ENCODE results near the gene ALDH1A1. TPM values are rescaled to one million over a fixed set of nuclear protein-coding genes. Genes with fewer than 3 reads are reported as not detected.

ALDH1A1 gene
- polyA plus RNA-seq, 10 donors: 10.4 to 47.3 (median 30.0) TPM

DNA sequence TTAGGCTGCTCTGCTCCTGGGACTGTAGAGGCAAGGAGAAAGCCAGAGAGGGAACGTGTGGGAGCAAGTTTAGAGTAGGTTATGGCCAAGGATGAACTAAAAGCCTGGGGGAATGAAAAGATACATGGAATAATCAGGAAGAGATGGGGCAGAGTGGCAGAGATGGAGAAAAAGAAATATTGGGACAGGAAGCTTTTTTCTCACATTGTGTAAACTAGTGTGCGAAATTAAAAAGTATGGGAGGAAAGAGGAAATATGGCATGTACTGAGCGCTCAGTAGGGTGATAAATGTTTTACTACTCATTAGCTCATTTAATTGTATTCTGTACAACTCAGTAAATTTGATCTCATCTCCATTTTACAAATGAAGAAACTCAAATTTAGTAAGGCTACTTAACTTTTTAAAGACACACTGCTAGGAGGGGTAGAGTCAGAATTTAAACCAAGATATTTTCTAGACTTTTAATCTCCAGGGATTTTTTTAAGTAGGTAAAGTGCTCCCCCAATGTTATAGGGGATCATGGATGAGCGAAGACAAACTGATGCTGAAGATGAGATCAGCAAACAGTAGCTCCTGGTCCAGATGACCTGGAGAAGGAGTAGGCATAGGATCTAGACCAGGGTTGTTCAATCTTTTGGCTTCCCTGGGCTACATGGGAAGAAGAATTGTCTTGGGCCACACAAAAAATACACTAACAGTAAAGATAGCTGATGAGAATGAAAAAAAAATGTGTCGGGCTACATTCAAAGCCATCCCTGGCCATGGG is 30.8 kb downstream of the ALDH1A1 start:
- DNase-seq: no peak

DNA sequence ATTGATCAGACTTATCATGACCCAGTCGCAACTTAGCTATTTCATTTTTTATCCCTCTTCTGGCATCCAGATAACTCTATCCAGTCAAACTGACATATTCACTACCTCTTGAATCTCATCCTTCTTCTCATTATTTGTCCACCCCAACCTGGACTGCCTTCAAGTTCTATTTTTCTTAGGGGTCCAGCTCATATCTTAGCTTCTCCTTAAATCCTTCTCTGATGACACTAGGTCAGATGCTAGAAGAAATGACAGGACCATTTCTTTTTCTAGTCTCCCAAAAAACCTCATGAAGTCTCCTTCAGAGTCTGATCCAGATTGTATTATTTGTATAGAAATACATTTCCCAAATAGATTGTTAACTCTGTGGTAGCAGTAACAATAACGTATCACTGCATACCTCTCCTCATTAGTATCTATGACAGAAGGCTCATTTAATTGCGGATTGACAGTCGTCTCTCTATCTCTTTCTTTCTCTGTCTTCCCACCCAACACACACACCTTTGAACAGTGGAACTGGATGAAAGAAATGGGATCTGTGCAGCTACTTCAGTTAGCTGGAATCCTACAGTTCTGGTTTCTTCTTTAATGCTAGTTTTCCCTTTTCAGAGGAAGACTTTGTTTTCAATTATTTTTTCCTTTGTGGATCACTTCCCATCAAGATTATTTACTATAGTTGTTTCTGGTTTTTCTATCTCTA is 33.5 kb downstream of the ALDH1A1 start:
- no peak for DNase-seq

DNA sequence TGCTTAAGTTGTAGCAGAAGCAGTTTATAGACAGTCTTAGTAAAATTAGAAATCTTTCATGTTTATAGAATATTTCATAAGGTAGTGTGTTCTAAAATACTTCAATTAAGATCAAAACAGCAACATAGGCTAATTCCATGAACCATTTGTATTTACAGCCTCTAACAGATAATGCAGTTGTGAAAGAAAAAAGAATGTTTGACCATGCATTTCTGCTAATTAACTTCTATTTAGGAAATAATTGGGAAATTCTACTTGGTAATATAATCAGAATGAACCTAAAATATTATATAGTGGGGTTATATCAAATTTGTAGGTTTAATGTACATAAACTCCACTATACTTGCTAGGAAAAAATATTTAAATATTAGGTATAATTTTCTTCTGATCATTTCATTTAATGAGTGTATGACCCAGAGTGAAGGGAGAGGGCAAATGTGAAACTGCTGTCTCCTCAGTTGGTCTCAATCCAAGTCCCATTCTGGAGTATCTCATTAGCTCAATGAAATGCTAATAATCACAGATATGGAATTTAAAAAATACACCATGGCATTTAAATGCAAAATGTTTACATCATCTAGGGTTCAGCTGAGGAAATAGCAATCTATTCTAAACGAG is 34.9 kb downstream of the ALDH1A1 start:
- DNase-seq: no peak

DNA sequence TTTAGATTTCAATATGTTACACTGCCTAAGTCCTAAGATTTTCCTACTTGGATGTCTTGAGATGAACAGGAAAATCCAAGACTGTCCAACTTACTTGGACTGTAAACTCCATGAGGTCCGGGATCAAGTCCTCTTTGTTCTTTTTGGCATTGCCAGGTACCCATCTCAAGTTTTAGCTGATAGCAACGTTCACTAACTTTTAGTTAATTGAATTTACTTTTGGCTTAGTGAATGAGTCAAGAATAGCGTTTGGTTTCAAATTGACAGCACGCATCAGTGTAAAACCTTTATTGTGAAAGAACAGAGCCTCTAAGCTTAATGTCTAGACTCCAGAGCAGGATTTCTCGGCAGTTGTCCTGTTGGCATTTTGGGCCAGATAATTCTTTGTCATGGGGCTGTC is 37.2 kb downstream of the ALDH1A1 start:
- DNase-seq: no peak

DNA sequence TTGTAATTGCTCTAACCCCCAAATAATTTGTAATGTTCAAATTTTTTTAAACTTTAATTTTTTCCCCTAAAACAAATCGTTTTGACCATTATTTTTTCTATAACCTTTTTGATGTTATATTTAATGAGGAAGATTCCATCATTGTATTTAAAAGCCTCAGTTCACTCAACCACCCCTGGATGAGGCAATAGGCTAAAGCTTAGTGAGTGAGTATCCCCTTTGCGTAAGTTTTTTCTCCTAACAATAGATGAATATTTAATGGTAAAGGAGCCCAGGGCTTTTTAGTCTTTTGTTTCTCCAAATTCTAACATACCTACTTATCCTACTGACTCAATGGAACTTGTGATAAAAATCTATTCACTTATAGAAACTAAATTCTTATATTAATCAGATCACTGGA is 38.1 kb downstream of the ALDH1A1 start:
- DNase-seq: no peak

DNA sequence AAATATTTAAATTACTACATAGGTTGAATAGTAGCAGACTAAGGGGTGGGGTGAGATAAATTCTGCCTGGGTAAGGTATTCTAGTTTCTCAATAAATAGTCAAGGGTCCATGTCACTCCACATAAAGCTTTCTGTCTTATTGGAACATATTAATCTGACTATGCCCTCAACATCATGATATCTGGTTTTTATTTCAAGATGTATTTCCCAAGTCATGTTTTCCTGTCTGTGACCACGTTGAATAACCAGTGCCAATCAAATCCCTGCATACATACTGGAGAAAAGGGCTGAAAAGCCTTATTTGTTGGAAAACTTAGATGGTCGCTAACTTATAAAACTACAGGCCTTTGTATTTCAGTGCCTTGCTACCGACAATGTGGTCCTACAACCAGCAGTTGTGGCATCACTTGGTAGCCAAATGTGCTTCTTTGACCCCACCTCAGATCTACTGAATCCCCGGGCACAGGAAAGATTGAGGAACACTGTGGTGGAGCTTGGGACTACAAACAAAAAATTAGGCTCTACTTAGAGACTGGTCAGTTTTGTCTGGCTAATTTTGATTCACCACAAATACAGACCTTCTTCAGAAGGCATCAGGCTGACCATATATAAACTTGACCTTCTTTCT is 39.4 kb downstream of the ALDH1A1 start:
- DNase-seq: no peak

DNA sequence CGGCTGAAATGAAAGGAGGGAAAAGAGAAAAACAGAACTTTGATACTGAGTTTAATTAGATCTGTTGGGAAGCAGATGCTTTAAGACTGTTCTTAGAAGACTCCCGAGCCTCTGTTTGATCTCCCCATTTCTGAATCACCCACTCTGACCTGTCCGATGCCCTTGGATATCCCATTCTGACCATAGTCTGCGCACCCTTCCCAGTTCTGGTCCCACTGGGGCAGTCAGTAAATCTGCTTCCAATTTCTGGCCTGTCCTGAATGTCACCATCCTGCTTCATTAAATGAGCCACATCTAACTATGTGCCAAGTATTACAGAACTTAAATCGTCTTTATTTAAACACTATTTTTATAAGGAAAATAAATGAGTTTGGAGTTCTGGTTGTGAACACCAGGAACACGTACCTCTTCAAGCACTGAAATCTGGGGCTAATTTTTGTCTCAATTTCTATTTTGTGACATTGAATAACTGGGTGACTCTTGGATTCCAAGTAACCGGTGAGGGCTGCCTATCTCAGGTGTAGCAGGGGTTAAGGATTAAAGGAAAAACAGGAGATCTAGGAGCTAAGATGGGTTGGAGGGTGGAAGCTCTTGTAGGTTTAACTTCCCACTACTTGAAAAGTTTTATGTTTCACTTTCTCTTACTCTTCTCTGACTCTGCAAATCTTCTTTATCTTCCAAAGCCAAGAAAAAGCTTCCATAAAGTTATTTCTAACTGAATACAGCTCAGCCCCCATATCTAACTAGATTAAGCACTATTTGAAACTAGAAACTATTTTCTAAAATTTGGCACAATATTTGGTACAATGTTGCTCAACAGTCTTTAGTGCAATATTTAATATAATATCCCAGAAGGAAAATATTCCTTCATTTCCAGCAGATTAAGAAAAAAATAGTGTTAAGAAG is 40.1 kb downstream of the ALDH1A1 start:
- no peak for DNase-seq

DNA sequence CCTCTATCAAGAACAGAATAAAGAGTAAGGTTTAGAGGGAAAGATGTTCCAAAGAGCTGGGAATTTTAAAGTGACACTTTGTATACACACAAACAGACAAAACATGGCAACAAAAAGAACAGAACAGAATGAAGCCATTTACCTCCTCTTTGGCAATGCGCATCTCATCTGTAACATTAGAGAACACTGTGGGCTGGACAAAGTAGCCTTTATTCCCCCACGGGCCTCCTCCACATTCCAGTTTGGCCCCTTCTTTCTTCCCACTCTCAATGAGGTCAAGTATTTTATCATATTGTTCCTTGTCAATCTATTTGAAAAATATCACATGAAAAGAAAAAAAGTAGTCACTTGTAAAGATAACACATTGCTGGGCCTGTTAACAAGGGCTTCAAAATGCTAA is 41.0 kb downstream of the ALDH1A1 start:
- no peak for DNase-seq

DNA sequence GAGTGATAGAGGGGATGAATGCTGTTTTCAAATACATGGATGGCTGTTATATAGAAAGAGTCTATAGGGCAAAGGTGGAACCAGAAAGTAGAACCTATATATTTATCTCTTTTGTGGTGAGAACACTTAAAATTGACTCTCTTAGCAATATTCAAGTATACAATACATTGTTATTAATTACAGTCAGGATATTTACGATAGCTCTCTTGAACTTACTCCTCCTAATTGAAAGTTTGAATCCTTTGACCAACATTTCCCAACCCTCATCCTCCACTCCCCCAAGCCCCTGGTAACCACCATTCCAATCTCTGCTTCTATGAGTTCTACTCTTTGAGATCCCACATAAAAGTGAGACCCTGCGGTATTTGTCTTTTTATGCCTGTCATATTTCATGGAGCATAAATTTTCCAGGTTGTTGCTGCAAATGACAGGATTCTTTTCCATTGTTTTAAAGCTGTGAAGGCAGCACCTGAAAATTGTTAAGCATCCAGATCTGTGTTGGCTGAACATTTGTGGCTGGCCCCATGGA is 41.5 kb downstream of the ALDH1A1 start:
- no peak for DNase-seq

DNA sequence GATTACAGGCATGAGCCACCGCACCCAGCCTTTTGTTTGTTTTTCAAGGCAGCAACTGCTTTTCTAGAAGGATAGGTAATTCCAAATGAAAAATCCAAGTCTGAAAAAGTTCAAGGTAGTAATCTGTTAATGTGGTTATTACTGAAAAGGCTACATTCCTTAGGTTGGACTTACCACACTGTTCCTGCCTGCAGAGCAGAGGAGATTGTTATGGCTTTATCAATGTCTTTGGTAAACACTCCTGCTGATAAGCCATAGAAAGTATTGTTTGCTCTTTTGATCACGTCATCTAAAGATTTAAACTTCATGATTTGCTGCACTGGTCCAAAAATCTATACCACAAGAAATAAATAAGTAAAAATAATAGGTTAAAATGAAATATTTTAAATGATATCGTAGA is 43.4 kb downstream of the ALDH1A1 start:
- no peak for DNase-seq

DNA sequence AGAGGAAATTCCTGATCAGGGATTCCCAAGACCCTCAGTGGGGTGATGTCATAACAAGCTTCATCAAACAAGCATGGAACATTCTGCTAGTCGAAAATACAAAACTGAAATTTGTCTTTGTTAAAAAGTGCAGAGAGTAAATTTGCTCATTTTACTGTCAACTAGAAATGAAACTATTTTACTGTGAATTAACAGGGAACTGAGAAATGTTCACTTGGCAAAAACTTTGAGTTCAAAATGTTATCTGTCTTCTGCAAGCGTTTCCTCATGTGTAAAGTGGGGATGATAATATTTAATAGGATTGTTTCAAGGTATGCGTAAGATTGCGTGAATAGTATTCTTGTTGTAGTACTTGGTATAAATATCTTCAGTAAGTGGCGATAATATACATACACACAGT is 45.4 kb downstream of the ALDH1A1 start:
- DNase-seq: no peak

DNA sequence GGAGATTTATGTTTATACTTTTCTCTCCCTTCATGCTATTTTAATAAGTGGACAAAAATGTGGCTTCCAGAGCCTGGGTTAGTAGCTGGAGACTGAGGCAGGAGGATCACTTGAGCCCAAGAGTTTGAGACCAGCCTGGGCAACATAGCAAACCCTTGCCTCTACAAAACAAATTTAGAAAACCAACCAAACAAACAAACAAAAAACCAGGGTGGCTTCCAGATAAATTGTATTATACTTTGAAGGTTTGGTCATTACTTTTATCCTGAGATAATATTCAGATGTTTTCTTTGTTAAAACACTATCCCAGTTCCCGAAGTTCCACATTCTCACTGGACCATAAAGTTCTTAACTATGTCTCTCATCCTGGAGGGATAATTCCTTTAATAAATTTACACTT is 46.0 kb downstream of the ALDH1A1 start:
- no peak for DNase-seq

DNA sequence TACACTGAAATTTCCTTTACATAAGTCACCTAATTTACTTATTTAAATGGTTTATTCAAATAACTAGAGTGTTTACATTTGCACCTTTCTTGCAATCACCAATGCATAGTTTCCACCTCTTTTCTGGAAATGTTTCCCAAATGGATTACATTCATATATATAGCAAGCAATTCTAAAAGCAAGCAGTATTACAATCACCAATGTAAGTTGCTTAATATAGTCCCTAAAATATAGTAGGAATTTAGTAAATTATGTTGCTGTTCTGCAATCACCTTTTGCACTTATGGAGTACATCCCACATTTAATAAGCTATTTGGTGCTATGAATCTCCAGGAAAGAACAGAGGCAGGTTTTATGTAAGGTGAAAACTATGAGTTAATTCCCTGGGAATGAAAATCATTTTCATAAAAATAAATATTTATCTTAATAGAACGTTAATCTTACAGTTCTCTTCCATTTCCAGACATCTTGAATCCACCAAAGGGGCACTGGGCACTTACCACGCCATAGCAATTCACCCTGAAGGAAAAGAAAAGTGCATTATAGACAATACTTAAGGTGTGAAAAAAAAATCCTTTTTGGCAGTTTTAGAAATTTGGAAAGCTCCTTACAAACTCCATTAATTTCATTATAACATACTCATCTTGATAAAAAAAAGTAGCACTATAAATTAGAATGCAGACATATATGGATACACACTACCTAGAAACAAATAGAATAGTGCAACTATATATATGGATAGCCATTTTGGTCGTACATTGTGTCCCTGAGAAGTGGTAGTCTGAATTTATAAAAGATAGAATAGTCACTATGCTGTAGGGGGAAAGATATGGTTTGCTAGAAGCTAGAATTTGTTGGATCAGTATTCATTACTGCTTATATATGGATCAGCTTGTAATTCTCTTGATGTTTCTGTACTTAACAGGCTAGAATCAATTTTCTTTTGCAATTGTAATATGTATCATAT is 47.1 kb downstream of the ALDH1A1 start:
- DNase-seq: no peak

DNA sequence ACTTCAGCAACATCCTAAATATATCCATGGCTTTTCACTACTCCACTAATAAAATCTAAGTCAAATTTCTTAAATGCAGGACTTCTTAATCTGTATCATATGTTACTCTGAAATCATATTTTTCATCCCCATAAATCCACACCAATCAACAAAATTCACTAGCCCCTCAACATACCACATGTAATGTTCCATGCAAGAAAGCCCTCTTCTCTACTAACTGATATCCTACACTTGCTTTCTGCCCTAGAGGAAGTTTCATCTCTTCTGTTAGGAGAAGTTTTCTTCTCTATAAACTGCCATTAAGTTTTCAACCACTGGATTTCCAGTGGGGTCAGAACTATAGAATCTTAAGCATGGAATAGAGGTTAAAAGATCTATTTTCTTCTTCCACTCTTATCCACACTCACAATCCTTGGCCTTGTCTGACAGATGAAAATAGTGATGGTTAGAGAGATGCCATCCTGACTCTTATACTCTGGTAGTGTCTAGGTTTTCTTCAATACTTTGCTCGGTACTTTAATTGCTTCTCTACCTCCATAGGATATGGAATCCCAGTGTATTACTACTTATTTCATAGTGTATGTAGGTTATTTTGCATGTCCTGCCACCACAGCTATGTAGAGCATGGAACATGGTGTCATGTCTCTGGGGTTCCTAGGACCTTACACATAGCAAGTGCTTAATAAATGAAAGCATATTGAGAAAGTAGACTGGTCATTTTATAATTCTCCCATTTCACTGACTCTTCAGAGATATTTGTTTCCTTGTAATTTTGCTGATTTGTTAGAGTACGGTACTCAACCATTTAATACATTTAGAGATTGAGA is 48.4 kb downstream of the ALDH1A1 start:
- DNase-seq: no peak

DNA sequence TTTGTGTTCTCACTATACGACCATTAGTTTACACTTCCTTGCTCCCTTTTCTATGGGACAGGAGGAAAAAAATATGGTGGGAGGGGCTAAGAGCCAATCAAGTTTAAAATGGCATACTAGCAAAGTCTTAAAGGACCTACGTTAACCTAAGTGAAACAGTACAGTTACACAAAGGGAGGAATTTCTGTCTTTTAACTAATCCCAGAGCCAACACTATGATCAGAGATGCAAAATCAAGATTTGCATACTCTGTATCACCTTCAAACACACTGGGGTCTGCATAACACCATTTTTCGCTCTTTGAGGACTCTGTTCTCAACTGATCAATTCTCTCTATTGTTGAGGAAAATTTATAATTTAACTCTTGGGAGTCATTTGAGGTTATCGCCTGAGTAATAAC is 49.8 kb downstream of the ALDH1A1 start:
- no peak for DNase-seq

DNA sequence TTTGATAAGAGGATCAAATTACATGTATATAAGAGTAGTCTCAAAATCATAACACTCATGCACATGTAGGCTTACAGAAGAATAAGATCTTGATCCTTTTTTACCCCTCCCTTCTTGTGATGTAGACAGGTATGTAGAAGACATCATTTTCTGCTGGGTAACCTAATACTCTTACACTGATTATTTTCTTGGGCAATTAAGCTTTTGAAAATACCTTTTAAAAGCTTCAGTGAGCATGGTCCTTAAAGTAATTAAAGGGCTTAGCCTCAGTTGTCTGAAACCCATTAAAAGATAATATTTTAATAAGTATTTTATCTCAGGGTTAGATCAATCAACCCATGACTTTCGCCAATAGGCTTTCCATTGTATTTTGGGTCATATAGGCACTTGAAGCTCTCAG is 50.6 kb downstream of the ALDH1A1 start:
- DNase-seq: no peak

DNA sequence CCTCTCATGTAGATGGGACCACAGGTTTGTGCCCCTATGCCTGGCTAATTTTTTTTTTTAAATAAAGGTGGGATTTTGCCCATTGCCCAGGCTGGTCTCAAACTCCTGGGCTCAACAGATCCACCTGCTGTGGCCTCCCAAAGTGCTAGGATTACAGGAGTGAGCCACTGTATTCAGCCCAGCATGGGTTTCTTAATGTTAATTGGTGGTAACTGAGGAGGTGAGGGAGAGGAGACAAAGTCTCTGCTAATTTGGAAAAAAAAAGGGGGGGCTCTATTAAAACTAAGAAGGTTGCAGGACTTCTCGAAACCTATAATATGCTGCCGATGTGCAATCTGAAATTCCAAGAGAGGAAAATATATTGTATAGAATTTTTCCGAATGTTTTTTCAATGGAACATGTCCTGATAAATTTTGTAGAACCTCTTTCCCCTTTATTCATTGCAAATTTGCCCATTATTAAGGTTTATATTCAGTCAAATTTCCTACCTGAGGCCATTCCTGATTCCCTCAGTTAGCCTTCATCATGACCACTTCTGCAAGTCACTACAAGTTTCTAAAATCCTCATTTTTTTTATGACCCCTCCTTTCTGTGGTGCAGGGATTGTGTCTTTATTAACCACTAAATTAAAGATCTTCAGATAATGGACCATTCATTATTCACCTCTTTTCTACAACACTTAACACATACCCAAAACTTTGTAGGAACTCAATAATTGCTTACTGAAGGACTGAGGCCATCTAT is 52.9 kb downstream of the ALDH1A1 start:
- no peak for DNase-seq
